WERI-Rb-1 (cell line): ENCODE results near the gene IFIT3.
"Not testable (repeated sequence)": the region's sequence is repeated elsewhere in the genome, so short reads cannot be mapped to it uniquely, and the experiment has no call there.

Experiments used
- DNase-seq: peaks from one replicate; pipeline ENCODE4 v3.0.0-alpha.2; 2020
- H3K27ac ChIP-seq: fragments of 250-450 bp; sonication (Bioruptor Pico); 2 replicates; pipeline ENCODE4 v1.5.1; 2020; ENCODE audit warnings: mild to moderate bottlenecking, moderate library complexity
- H3K27me3 ChIP-seq: fragments of 250-450 bp; sonication (Bioruptor Pico); 2 replicates; pipeline ENCODE4 v1.5.1; 2021; ENCODE audit warnings: mild to moderate bottlenecking, low read depth, moderate library complexity; ENCODE audit not compliant: insufficient read depth, severe bottlenecking
- H3K36me3 ChIP-seq: fragments of 250-450 bp; sonication (Bioruptor Pico); 2 replicates; pipeline ENCODE4 v1.5.1; 2020; ENCODE audit warnings: mild to moderate bottlenecking, moderate library complexity
- H3K4me3 ChIP-seq: 2 replicates; pipeline ENCODE4 v1.5.1; 2011; ENCODE audit warnings: low read depth, mild to moderate bottlenecking, control low read depth, low read length
- H3K9me3 ChIP-seq: fragments of 250-450 bp; sonication (Bioruptor Pico); 2 replicates; pipeline ENCODE4 v1.5.1; 2021; ENCODE audit warnings: mild to moderate bottlenecking, moderate library complexity; ENCODE audit not compliant: severe bottlenecking
- CTCF ChIP-seq: IDR thresholded peaks from 2 replicates; pipeline ENCODE4 v1.5.1; 2011; ENCODE audit warnings: low read depth, mild to moderate bottlenecking, control low read depth, inconsistent platforms, low read length

The IFIT3 gene

GRCh38 chr10:89309156-89310055, 18.4 kb upstream of the IFIT3 start:
- Histone ChIP-seq H3K4me3 (no peak overlapping the region), H3K36me3 (no peaks in the 10 kb centered on the region), H3K27me3 (no peaks in the 10 kb centered on the region), H3K27ac (no peak overlapping the region), H3K9me3 (no peaks in the 10 kb centered on the region)
- no peak for TF ChIP-seq CTCF
- DNase-seq = no peak

GRCh38 chr10:89310056-89310893, 17.5 kb upstream of the IFIT3 start:
- H3K36me3 ChIP-seq = no peaks in the 10 kb centered on the region
- H3K27ac ChIP-seq = no peak overlapping the region
- H3K4me3 ChIP-seq = no peak overlapping the region
- no peak for TF ChIP-seq CTCF
- H3K9me3 ChIP-seq = no peaks in the 10 kb centered on the region
- no peaks in the 10 kb centered on the region for H3K27me3 ChIP-seq
- DNase-seq = no peak

GRCh38 chr10:89312973-89313372, 14.8 kb upstream of the IFIT3 start:
- TF ChIP-seq CTCF = no peak
- Histone ChIP-seq H3K27ac (no peak overlapping the region), H3K27me3 (no peaks in the 10 kb centered on the region), H3K4me3 (no peak overlapping the region), H3K36me3 (no peaks in the 10 kb centered on the region), H3K9me3 (no peaks in the 10 kb centered on the region)
- DNase-seq = no peak

- Histone ChIP-seq H3K36me3 (no peaks in the 10 kb centered on the region), H3K27me3 (no peaks in the 10 kb centered on the region), H3K4me3 (no peak overlapping the region), H3K27ac (no peak overlapping the region), H3K9me3 (no peaks in the 10 kb centered on the region)
- DNase-seq = no peak
- TF ChIP-seq CTCF = no peak
Observed at GRCh38 chr10:89314676-89315075, 13.1 kb upstream of the IFIT3 start.

- H3K4me3 ChIP-seq, H3K36me3 ChIP-seq, DNase-seq, H3K27me3 ChIP-seq, H3K27ac ChIP-seq, H3K9me3 ChIP-seq: not testable (repeated sequence)
Observed at GRCh38 chr10:89318047-89318446, 9.8 kb upstream of the IFIT3 start.

- not testable (repeated sequence) for DNase-seq, H3K27me3 ChIP-seq, H3K9me3 ChIP-seq, H3K27ac ChIP-seq, H3K36me3 ChIP-seq, H3K4me3 ChIP-seq
Observed at GRCh38 chr10:89325081-89325480, 2.7 kb upstream of the IFIT3 start.

GRCh38 chr10:89325856-89326255, 1.9 kb upstream of the IFIT3 start:
- H3K27ac ChIP-seq = not testable (repeated sequence)

More at GRCh38 chr10:89325856-89326255, 1.9 kb upstream of the IFIT3 start:
- H3K27me3 ChIP-seq, DNase-seq, H3K4me3 ChIP-seq, H3K36me3 ChIP-seq, H3K9me3 ChIP-seq: not testable (repeated sequence)
